NCI-H1417 (cell line): ENCODE measurements around the gene STXBP4.

Experiments
- DNase-seq, 3 experiments: peaks; one replicate each; lab custom pipeline; 2025; lab: John Stamatoyannopoulos, UW

The STXBP4 gene

DNA sequence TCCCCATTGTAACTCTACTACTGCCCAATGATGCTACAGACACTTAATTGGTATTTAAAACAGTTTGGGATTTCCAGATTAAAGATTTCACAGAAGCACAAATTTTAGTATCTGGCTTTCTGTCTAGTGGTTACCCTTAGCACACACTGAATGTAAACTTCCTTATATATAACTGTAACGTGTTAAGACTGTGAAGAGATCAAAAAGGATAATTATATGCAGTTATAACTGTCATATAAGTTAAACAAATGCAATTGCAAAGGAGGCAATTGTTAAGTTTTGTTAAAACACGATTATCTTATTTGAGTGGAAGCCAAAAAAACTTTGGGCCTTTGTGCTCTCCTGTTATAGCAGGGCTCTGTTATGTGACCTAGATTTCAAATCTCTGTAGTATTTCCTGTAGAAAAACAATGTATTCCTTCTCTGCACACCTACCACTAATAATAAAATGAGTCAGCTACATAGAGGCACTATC is 147.9 kb downstream of the STXBP4 start:
- peak in 1 of 3 experiments; percentile 12 for DNase-seq

DNA sequence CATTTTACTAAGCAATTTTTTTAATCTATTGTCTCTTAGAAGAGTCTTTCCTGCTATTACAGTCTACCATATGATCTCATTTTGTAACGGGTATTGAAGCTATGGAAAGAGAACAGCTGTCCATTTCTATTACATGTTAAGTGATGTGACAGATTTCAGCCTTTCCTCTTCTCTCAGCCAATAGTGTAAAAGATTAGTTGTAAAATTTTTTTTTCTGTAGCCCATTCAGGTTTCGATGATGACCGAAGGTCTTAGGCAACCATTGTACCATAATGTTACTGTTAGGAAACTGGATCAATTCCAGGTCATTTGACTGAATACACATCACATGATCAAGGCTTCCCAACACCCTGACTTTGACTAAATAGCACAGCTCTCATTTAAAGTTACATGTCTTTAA is 148.6 kb downstream of the STXBP4 start:
- DNase-seq, result peak in 1 of 3 experiments; percentile 7

DNA sequence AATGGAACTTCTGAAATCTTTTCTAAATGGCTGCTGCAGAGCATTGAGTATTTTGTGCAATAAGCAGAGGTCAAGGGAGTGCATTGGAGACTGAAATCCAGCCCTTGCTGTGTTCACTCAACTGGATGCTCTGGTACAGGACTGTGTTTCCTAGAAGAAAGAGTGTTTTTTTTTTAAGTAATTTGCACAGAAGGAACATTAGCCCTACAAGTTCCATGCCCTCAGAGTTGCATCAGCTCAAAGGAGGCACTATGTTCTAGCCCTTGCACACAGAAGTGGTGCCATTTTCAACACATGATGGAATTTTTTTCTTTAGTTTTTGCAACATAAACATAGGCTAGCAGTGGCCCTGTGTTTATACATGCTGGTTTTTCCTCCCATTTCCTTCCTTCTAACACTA is 152.1 kb downstream of the STXBP4 start:
- DNase-seq, result no peak

DNA sequence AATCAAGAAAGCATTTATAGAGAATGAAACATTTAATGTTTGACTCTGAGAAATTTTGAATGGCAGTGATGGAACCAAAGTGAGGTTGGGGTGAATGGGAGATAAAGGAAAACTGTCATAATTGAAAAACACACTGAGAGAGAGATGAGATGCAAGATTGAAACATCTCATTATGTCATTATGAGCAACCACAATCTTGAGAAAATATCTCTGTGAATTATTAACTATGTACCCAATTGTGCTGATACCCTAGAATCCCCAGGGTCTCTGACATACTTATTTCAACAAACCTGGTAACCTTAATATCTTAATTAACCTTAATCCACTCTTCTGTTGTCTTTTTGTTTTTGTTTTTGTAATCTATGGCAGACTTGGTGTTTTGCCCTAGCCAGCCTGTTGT is 152.7 kb downstream of the STXBP4 start:
- DNase-seq, result no peak

DNA sequence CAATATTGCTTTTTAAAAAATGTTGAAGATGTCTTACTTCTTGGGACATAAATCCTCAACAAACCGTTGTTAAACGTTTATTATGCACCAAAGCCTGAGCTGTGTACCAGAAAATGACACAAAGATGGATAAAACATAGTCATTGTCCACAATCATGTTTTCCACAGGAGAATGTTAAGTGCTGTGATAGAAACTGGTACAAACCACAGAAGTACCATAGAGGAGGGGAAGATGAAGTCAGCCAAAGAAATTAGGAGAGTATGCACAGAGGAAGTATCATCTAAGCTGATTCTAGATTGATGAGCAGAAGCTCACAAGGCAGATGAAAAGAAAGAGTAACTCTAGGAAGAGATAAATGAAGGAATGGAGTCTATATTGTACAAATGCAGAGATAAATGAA is 153.5 kb downstream of the STXBP4 start:
- no peak for DNase-seq

DNA sequence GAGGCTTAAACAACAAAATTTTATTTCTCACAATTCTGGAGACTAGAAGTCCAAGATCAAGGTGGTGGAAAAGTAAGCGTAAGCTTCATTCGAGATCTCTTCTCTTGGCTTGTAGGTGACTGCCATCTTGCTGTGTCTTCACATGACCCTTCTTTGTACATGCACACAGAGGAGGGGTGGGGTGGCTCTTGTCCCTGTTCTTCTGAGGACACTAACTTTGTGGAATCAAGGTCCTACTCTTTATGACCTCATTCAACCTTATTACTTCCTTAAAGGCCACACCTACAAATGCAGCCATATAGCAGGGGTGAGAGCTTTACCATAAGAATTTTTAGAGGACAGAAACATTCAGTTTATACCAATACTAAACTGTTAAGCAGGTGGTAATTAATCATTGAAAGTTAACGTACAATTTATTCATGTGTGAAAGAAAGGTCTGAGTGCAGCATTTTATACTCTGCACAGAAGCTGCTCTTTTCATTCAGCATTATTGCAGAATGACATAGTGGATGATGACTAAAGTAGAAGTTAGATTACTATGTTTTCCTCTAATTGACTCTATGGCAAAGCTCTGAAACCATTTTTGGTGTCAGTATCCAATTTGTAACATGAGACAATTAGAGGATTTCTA is 156.3 kb downstream of the STXBP4 start:
- no peak for DNase-seq

DNA sequence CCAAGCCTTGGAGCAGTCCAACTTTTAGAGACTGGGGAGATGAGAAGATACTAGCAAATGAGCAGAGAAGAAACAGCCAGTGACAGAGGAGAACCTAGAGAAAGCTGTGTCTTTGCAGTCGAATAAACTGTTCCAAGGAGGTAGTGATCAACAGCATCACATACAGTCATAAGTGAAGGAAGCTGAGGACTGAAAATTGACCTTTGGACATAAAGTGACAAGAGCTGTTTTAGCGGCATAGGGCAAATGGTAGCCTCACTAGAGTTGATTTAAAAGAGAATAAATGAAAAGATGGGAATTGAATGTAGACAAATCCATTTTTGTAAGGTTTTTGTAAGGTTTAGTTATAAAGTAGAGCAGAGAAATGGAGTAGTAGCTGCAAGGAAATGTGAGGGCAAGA is 165.0 kb downstream of the STXBP4 start:
- no peak for DNase-seq

DNA sequence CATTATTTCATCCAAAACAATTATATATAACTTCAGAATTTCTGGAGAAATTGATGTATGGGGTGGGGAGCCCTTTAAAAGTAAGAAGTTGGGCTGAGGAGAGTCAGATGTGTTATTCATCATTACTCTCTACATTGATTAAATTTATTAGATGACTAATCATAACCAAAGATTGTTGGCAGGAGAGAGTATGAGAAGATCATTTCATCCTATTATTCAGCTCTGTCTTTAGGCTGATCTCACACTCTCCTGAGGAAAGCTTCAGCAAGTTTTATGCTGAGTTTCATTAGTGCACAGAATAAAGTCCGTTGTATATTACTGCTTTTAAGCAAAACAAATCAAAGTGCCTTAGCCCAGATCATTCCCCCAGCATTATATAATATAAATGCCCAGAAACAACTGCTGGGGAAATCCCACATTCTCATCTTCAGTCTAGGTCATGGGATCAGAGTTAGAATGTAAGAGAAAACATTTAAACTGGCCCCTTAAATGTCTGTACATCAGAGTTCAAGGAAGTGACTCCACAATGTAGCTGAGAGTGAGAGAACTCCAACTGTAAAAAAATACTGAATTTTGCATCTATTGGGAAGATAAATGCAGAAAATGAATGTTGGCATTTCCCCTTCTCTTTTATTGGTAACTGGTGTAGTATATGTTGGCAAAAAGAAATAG is 166.1 kb downstream of the STXBP4 start:
- no peak for DNase-seq

DNA sequence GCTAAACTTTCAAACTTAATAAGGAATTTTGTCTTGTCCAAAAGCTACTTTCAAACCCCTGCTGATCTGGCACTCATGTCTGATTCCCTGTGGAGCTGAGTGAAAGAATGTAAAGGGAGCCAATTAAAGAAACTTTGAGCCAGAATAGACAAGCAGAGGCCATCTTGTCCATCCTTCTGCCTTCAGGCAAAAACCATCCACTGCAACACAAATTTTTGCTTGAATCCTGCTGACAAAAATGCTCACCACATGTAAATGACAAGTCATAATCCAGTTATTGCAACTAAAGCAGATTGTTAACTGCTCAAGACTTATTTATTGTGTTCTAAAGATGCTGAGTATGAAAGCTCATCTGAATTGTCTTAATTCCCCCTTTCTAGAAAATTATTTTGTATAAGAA is 172.2 kb downstream of the STXBP4 start:
- DNase-seq, result no peak

DNA sequence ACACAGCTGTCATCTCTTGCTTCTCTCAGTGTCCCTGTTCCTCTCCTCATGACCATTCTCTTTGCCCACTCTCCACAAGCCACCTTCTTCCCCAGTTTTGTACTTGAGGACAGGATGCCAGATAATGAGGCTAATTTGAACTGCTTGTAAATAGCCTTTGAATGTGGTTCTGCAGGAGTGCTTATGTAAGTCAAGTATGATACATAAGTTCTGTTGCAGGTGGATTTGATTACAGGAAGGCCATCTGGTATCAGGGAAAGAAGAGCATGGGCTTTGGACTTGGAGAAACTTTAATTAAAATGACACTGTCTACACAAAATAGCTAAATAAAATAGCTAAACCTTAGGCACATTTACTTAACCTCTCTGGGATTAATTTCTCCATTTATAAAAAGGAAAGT is 176.0 kb downstream of the STXBP4 start:
- peak in 2 of 3 experiments; percentile 11 to 56 for DNase-seq

DNA sequence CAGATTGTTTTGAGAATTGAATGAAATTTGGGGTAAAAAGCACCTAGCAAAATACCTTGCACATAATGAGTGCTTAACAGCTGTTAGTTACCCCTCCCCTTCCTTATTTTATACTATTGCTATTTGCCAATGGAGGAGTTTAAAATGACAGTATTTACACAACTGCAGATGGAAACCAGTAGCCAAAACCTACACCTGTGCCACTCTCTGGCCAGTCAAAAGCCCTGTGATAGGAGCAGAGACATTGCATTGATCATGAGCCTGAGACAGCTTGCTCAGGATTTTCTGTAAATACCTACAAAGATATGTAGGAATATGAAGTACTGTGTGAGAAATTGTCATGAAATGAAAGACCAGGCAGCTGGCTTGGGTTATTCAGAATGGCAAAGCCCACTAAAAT is 180.9 kb downstream of the STXBP4 start:
- peak in 1 of 3 experiments; percentile 21 for DNase-seq

DNA sequence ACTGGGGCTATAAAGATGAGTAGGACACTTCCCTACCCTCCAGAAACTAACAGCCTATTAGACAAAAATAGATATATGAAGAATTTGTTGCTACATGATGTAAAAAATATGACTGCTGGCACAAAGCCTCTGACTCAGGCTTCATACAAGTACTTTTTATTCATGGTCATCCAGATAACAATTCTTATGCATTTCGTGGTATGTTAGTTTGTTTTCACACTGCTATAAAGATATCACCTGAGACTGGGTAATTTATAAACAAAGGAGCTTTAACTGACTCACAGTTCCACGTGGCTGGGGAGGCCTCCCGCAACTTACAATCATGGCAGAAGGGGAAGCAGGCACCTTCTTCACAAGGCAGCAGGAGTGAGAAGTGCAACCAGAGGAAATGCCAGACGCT is 183.7 kb downstream of the STXBP4 start:
- DNase-seq, result no peak

DNA sequence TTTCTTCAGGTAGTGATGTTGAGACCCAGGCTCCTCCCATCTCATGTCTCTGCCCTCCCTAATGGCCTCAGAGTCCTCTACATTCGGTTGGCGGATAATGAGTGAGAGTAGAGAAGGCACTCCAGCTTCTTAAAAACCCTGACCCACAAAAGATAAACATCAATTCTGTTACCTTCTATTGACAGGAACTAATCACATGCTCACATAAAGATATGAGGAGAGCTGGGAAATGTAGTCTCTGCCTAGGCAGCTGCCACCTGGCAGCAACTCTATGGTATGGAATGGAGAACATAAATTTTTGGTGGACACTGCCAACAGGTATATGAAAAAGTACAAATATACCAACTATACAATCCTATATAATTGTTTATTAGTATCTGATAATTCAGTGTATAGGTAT is 185.5 kb downstream of the STXBP4 start:
- peak in 2 of 3 experiments; percentile 12 to 55 for DNase-seq

DNA sequence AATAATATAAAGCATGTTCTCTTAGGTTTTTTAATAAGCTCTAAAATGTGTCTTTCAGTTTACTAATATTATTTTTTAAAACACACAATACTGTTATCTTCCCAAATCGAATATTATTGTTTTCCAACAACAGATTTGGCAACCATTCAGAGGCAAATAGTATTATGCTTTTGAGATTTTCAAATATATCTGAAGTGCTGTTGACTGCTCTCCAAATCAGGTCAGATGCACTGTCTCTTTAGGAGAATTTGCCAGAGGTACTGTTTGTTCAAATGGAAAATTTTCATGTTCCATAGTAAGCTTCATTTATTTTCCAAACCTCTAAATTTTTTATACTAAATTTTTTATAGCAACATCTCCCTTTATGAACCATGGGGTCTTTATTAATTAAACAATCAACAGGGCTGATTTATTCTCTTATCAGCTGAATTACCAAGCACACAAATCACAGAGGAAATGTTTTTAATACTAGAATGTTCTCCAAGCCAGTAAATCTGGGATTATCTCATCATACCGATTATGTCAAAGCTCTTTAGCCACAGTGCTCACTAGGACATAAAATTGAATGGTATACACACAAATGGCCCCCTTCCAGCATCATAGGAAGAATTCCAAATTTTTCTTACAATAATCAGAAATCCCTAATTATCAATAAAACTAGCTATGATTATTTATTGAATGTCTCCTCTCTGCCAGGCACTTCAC is 187.4 kb downstream of the STXBP4 start:
- no peak for DNase-seq

DNA sequence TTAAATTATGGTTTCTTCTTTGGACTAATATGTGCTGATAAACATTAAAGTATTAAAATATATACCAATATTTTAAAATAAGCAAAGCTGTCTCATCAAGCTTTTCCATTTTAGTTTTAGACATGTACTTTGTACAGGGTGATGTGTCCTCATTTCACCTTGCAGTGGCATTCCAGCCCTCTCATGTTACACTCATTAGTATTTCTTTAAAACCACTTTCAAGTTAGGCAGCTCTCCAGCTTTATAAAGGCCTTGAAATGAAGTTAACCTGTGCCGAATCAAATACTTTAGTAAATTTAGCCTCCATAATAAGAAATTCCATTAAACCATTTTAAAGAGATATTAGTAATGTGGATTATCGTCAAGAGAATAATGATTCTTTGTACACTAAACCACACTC is 188.6 kb downstream of the STXBP4 start:
- peak in 1 of 3 experiments; percentile 38 for DNase-seq

DNA sequence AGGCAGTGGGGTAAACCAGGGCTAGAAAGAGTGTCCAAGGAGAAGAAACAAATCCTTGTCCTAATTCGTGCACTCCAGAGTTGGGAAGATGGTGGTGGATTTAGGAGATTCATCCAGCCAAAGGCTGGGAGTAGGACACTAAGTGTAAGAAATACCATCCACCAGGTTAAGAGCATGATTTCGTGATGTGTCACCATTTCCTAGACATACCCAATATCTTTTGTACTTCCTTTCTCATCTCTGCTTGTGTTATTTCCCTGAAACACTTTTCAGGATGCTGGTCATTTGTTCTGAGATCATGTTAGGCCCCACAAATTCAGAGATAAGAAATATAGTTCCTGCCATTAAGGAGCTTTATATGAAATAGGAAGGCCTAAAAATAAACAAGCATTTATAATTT is 189.9 kb downstream of the STXBP4 start:
- no peak for DNase-seq

DNA sequence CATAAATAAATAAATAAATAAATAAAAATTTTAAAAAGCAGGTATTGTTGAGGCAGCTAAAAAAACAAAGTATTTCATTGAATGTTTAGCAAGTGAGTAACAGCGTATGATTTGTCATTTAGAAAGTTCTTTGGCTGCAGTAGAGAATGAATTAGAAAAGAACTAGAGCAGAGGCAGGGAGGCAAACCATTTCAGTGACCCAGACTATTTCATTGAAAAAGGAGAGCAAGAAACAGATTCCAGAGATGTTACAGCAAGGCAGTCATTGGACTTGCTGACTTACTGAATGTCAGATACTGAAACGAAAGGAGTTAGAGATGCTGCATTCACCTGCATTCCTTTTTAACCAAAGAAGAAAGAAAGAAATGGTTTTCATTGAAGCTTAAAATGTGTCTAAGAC is 190.7 kb downstream of the STXBP4 start:
- DNase-seq, result no peak

DNA sequence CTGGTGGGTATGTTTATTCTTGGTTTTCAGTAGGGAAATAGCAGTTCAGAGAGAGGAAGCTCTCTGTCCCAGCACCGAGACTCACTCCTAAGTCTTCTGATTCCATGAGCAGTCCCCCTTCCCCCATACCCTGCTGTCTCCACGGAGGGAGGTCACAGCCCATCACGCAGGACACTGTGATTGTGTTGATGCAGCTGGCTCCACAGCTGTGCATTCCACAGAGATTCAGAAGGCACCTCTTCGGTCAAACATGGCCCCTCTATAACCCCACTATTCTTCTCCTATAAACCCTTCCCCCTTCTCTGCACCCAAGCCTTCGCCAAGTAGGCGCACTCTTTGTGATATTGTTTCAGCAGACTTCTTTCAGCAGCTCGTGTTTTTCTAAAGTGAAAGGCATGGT is 191.9 kb downstream of the STXBP4 start:
- DNase-seq, result no peak

DNA sequence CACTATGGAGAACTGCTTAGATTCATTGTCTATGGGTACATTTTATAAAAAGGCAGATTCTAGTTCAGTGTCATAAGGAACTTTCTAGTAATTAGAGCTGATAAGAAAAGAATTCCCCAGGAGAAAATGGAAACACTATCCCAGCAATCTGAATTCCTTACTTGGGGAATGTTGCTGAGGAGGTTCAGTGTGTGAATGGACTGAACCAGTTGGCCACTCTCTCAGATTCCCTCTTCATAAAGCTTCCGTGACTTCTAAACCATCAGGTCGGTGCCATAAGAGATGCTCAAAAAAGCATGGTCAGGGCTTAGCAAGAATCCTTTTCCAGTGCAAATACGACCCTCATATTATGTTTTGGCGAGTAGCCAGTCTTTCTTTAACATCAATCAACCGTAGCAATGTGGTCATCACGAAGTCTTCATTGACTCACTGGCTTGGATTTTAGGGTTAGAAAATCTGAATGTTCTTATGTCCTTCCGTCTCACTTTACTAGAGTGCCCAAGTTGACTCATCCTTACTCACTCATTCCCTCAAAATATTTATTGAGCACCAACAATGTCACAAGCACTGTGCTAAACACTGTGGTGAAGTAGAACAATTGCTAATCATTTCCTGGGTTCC is 193.5 kb downstream of the STXBP4 start:
- DNase-seq, result peak in 1 of 3 experiments; percentile 7

DNA sequence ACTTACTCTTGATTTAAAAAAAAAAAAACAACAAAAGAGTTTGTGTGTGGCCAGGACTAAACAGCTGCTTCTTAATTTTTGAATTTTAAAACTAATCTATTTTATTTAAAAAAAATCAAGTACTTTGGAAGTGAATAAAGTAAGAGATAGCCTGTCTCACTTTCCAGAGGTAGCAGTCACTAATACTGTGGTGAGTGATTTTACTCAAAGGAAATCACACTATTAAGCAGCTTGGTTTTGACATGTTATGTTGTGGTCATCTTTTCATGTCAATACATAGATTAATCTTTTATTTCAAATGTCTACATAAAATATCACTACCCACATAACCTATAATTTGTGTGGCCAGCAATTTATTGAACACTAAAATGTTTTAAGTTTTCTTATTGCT is 194.0 kb downstream of the STXBP4 start:
- DNase-seq, result no peak

DNA sequence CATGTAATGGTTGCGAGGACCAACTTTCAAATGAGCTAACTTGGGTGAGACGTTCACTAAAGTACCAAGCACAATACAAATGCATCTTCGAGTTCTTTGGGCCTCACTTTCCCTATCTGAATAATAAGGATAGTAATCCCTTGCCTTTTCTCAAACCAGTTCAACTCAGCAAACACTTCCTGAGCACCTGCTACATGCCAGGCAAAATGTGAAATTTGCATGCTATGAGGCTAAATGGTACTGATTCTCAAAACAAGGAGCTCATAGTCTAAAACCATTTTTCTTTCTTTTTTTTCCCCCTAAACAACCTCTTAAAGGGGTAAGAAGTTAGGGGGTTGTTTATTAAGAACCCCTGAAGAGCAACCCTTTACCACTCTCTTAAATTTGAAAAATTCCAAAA is 194.8 kb downstream of the STXBP4 start:
- DNase-seq, result peak in 1 of 3 experiments; percentile 19

DNA sequence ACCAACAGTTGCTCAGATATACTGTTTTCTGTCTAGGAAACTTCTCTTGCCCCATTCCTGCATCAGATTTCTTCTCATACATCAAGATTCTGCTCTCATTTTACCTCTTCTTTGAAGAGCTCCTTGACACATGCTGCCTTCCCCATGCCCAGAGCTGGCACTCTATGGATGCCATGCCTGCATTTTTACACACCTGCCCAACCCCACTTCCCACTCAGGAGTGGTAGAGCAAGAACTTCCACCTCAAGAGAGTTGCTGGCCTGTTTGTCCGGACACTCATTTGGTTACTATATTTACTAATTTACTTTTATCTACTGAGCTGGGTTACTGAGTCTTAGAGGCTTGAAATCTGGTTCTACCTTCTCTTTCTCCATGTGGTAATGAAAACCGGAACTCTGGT is 197.9 kb downstream of the STXBP4 start:
- DNase-seq, result no peak
